Transverse colon (tissue), 4 donors: ENCODE measurements around the gene TMEM123. TPM values are rescaled to one million over a fixed set of nuclear protein-coding genes. Genes with fewer than 3 reads are reported as not detected.

ENCODE experiments used
- DNase-seq: peaks from one replicate; pipeline ENCODE4 v3.0.0-alpha.2; 2019
- H3K27ac ChIP-seq, 4 donors: fragments of 200-600 bp; sonication (generic); 2 replicates each; pipeline ENCODE4 v1.5.1; 2016 to 2018; ENCODE audit warnings: inconsistent platforms in 4 of 4
- H3K27me3 ChIP-seq: fragments of 200-600 bp; sonication (generic); 2 replicates; pipeline ENCODE4 v1.5.1; 2017; ENCODE audit warnings: inconsistent platforms
- H3K36me3 ChIP-seq, 4 donors: fragments of 200-600 bp; sonication (generic); 2 replicates each; pipeline ENCODE4 v1.5.1; 2017 to 2019; ENCODE audit warnings: inconsistent platforms in 4 of 4
- H3K4me1 ChIP-seq, 4 donors: fragments of 200-600 bp; sonication (generic); 2 replicates each; pipeline ENCODE4 v1.5.1; 2017 to 2020; ENCODE audit warnings: inconsistent platforms in 4 of 4
- H3K4me3 ChIP-seq, 4 donors: fragments of 200-600 bp; sonication (generic); 1 replicate in 1 of 4; 2 replicates in 3 of 4; pipeline versions ENCODE4 v1.5.1 to v1.6.1; 2017 to 2019; ENCODE audit warnings: inconsistent platforms in 4 of 4
- H3K9me3 ChIP-seq, 2 donors: fragments of 200-600 bp; sonication (generic); 2 replicates each; pipeline ENCODE4 v1.5.1; 2017 to 2019; ENCODE audit warnings: inconsistent platforms in 2 of 2
- CTCF ChIP-seq, 5 experiments: fragments of 200-600 bp in 3 of 5; fragments of 450-650 bp in 2 of 5; sonication (generic) in 3 of 5; IDR thresholded peaks; 1 replicate in 2 of 5; 2 replicates in 3 of 5; pipeline ENCODE4 v1.5.1; 2016 to 2017; ENCODE audit warnings: antibody characterized with exemption in 5 of 5, inconsistent platforms in 3 of 5, mild to moderate bottlenecking in 2 of 5, moderate library complexity in 1 of 5
- EP300 ChIP-seq: sonication (generic); formaldehyde crosslinking; IDR thresholded peaks from one replicate; pipeline ENCODE4 v1.6.1; 2017; ENCODE audit warnings: antibody characterized with exemption, low read depth
- POLR2A ChIP-seq: fragments of 450-650 bp; IDR thresholded peaks from one replicate; pipeline ENCODE4 v1.6.1; 2016; ENCODE audit warnings: antibody characterized with exemption, mild to moderate bottlenecking, moderate library complexity
- POLR2AphosphoS5 ChIP-seq, 3 donors: sonication (generic); formaldehyde crosslinking; IDR thresholded peaks; one replicate each; pipeline ENCODE4 v1.6.1; 2016; ENCODE audit warnings: antibody characterized with exemption in 3 of 3
- WGBS, 2 donors: methylation state at CpG; one replicate each; pipeline ENCODE4 v1.1.5; 2018; ENCODE audit warnings: low coverage in 1 of 2; 5-methylcytosine and 5-hydroxymethylcytosine counted together
- in situ Hi-C, 4 donors: fragments of 200-750 bp; cut with MboI; loops; one replicate each; pipeline versions ENCODE4 v1.15.0 to v1.15.1; 2017; ENCODE audit warnings: low sequenced_read_pairs in 3 of 4, low pct_ligation_motif_present in 1 of 4, low pct_unique_long_range_greater_than_20kb in 1 of 4
- intact Hi-C: fragments of 100-400 bp; cut with DNase I; formaldehyde crosslinking; loops from one replicate; pipeline ENCODE4 v1.15.1; 2023; ENCODE audit warnings: low total_unique reads
- total RNA-seq, 4 donors: library from RNA; depleted of rRNA; stranded (reverse); fragments of >200 nt; gene quantifications; one replicate each; pipeline ENCODE4 v1.1.0, GENCODE V29; 2016

TMEM123 gene
- total RNA-seq, 4 donors from 2014 or later: 55.4 to 137 (median 104) TPM

GRCh38 chr11:102438311-102439062 lies 14.1 kb downstream of the TMEM123 start:
- H3K36me3 ChIP-seq: no peaks in the 10 kb centered on the region
- no peak overlapping the region for H3K4me3 ChIP-seq
- no peak for TF ChIP-seq POLR2A
- no peak for TF ChIP-seq POLR2AphosphoS5 (IDR thresholded peaks at IDR 0.05)
- TF ChIP-seq EP300: no peak
- no peak for TF ChIP-seq CTCF (IDR thresholded peaks at IDR 0.05)
- intact Hi-C loops (no loop called here), in situ Hi-C loops (no loop called here)
- H3K27me3 ChIP-seq: no peaks in the 10 kb centered on the region
- H3K27ac ChIP-seq: no peak overlapping the region
- H3K4me1 ChIP-seq: peaks cover 0 to 18% (median 10%) of the 10 kb centered on the region in 4 donors
- no peak for DNase-seq
- no peaks in the 10 kb centered on the region for H3K9me3 ChIP-seq
- WGBS, 2 donors: 73 to 85% methylated on average over 4 to 18 of the region's 18 CpGs

- Histone ChIP-seq H3K27me3 (no peaks in the 10 kb centered on the region), H3K4me1 (peaks cover 0 to 18% (median 10%) of the 10 kb centered on the region in 4 donors), H3K4me3 (no peak overlapping the region), H3K27ac (no peak overlapping the region), H3K36me3 (no peaks in the 10 kb centered on the region), H3K9me3 (peaks cover 0 to under 1% of the 10 kb centered on the region in 2 donors)
- 76 to 79% methylated on average over 2 of the region's 2 CpGs for WGBS, 2 donors
- DNase-seq: no peak
- intact Hi-C loops (no loop called here), in situ Hi-C loops (no loop called here)
- TF ChIP-seq EP300: no peak
- TF ChIP-seq POLR2AphosphoS5 (IDR thresholded peaks at IDR 0.05): no peak
- no peak for TF ChIP-seq CTCF (IDR thresholded peaks at IDR 0.05)
- TF ChIP-seq POLR2A: no peak
These were observed 14.8 kb downstream of the TMEM123 start for GRCh38 chr11:102437727-102438126.

GRCh38 chr11:102436976-102437375 lies 15.6 kb downstream of the TMEM123 start:
- no peak overlapping the region for H3K27ac ChIP-seq
- peaks cover 0 to 18% (median 10%) of the 10 kb centered on the region in 4 donors for H3K4me1 ChIP-seq
- intact Hi-C loops: no loop called here
- peaks cover 0 to 2% of the 10 kb centered on the region in 2 donors for H3K9me3 ChIP-seq
- WGBS, 2 donors: 78 to 85% methylated on average over 1 to 2 of the region's 2 CpGs
- H3K4me3 ChIP-seq: no peak overlapping the region
- no peaks in the 10 kb centered on the region for H3K27me3 ChIP-seq
- no peak for TF ChIP-seq POLR2AphosphoS5 (IDR thresholded peaks at IDR 0.05)
- no peak for TF ChIP-seq EP300
- TF ChIP-seq CTCF (IDR thresholded peaks at IDR 0.05): no peak
- no peak for DNase-seq
- in situ Hi-C loops: no loop called here
- H3K36me3 ChIP-seq: peaks cover 0 to 3% (median 0%) of the 10 kb centered on the region in 4 donors

GRCh38 chr11:102436561-102436960 lies 16.0 kb downstream of the TMEM123 start:
- peaks cover 0 to 5% (median 0%) of the 10 kb centered on the region in 4 donors for H3K36me3 ChIP-seq
- peaks cover 0 to 18% (median 10%) of the 10 kb centered on the region in 4 donors for H3K4me1 ChIP-seq
- H3K9me3 ChIP-seq: peaks cover 0 to 2% of the 10 kb centered on the region in 2 donors
- intact Hi-C loops: no loop called here
- no peak overlapping the region for H3K4me3 ChIP-seq
- TF ChIP-seq POLR2AphosphoS5 (IDR thresholded peaks at IDR 0.05): no peak
- no peak overlapping the region for H3K27ac ChIP-seq
- no peak for DNase-seq
- in situ Hi-C loops: no loop called here
- 81 to 82% methylated on average over 3 of the region's 3 CpGs for WGBS, 2 donors
- no peaks in the 10 kb centered on the region for H3K27me3 ChIP-seq
